GM23248 (cell line): ENCODE results near the gene BLACAT1.

Source experiments
- EZH2 ChIP-seq: fragments of 200-600 bp; sonication (generic); IDR thresholded peaks from 2 replicates; pipeline ENCODE4 v1.6.1; 2018; ENCODE audit warnings: antibody characterized with exemption, mild to moderate bottlenecking; ENCODE audit not compliant: insufficient read depth, poor library complexity, severe bottlenecking
- EZH2phosphoT487 ChIP-seq: fragments of 200-600 bp; sonication (generic); IDR thresholded peaks from 2 replicates; pipeline ENCODE4 v1.6.1; 2018; ENCODE audit warnings: antibody characterized with exemption, moderate library complexity, mild to moderate bottlenecking, low read depth; ENCODE audit not compliant: insufficient read depth

DNA sequence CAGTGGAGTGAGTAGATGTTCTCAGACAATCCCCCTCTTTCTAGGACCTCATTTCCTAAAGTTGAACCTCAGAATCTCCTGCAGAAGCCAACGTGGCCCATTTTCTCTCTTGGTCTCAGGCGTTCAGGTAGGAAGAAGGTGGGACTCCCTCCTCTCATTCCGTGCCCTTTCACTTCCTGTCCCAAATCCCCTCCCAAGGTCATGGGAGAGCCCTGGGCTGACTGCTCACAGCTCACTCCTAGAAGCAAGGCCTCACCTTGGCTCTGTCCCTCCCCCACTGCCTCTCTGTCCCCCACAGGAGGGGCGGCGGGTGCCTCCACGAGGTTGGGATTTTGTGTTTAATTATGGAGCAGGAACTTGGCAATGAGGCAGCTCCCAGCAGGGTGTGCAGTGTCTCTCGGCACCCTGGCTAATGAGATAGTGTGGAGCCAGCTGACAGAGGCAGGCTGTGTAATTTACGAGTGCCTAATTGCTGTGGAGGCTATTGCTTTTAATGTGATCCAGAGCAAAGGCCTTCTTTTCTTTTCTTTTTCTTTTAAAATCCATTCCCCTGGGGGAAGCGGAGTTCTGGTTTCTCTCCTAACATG is 39.5 kb upstream of the BLACAT1 start:
- TF ChIP-seq EZH2phosphoT487 (no peak), EZH2 (no peak)
